Endodermal cell (in vitro differentiated cells): Measurements from ENCODE around the gene RALGAPA1. TPM values are rescaled to one million over a fixed set of nuclear protein-coding genes. Genes with fewer than 3 reads are reported as not detected.
"Not testable (repeated sequence)": the region's sequence is repeated elsewhere in the genome, so short reads cannot be mapped to it uniquely, and the experiment has no call there.

Experiments
- DNase-seq: peaks from one replicate; pipeline ENCODE4 v3.0.0-alpha.2; 2017
- H3K27ac ChIP-seq: 2 replicates; pipeline ENCODE4 v1.5.1; 2013; ENCODE audit warnings: mild to moderate bottlenecking, low read depth, low read length, moderate library complexity
- H3K27me3 ChIP-seq: 2 replicates; pipeline ENCODE4 v1.6.1; 2013; ENCODE audit warnings: mild to moderate bottlenecking, low read length, moderate library complexity; ENCODE audit not compliant: insufficient read depth, control insufficient read depth, poor library complexity, severe bottlenecking
- H3K36me3 ChIP-seq: 2 replicates; pipeline ENCODE4 v1.7.0; 2013; ENCODE audit warnings: mild to moderate bottlenecking, low read length, moderate library complexity; ENCODE audit not compliant: control insufficient read depth, insufficient read depth
- H3K4me1 ChIP-seq: one replicate; pipeline ENCODE4 v1.7.0; 2013; ENCODE audit warnings: low read length; ENCODE audit not compliant: control insufficient read depth, insufficient read depth
- H3K4me3 ChIP-seq: 2 replicates; pipeline ENCODE4 v1.5.1; 2013; ENCODE audit warnings: mild to moderate bottlenecking, low read length, moderate library complexity
- H3K9ac ChIP-seq: 2 replicates; pipeline ENCODE4 v1.6.1; 2013; ENCODE audit warnings: mild to moderate bottlenecking, low read length, moderate library complexity; ENCODE audit not compliant: poor library complexity, severe bottlenecking; ENCODE audit errors: extremely low read depth
- H3K9me3 ChIP-seq: 2 replicates; pipeline ENCODE4 v1.6.1; 2013; ENCODE audit warnings: mild to moderate bottlenecking, low read length, moderate library complexity; ENCODE audit not compliant: control insufficient read depth
- H3K27ac Mint-ChIP-seq: 2 replicates; pipeline ENCODE4 v1.8.0; 2020; ENCODE audit warnings: mixed read lengths
- H3K27me3 Mint-ChIP-seq: 2 replicates; pipeline ENCODE4 v1.8.0; 2021; ENCODE audit warnings: mild to moderate bottlenecking, mixed read lengths; ENCODE audit not compliant: insufficient read depth
- H3K36me3 Mint-ChIP-seq: 2 replicates; pipeline ENCODE4 v1.8.0; 2020; ENCODE audit warnings: low read depth, mixed read lengths
- H3K4me1 Mint-ChIP-seq: 2 replicates; pipeline ENCODE4 v1.8.0; 2020; ENCODE audit warnings: mixed read lengths
- H3K4me3 Mint-ChIP-seq: 2 replicates; pipeline ENCODE4 v1.8.0; 2020; ENCODE audit warnings: mild to moderate bottlenecking, moderate library complexity, mixed read lengths
- H3K9me3 Mint-ChIP-seq: 2 replicates; pipeline ENCODE4 v1.8.0; 2020; ENCODE audit warnings: mild to moderate bottlenecking, mixed read lengths
- WGBS, 2 experiments: methylation state at CpG; one replicate each; pipeline versions ENCODE4 v1.1.5 to v1.1.7; 2013; ENCODE audit warnings: missing lambda C conversion rate in 2 of 2, mixed read lengths in 1 of 2; ENCODE audit not compliant: insufficient coverage in 1 of 2, insufficient read length in 1 of 2; 5-methylcytosine and 5-hydroxymethylcytosine counted together
- total RNA-seq, 2 donors: library from RNA; stranded (reverse); fragmentation: NEBNext Ultra II Directional in 1 of 2; extraction: Animal tissue kit (Norgen Biotek cat#: 25700) in 1 of 2; gene quantifications; 2 replicates in 1 of 2; 3 replicates in 1 of 2; pipeline ENCODE4 v1.2.1, GENCODE V29; 2021
- TF ChIP-seq, protein P1 (sequence below): fragments of 200-600 bp; sonication (generic); conservative IDR thresholded peaks from 2 replicates; pipeline ENCODE4 v1.5.0; 2021; ENCODE audit warnings: antibody characterized with exemption, mild to moderate bottlenecking

Gene RALGAPA1
- total RNA-seq, 2 donors from 2014 or later = 31.2 to 36.3 TPM

DNA sequence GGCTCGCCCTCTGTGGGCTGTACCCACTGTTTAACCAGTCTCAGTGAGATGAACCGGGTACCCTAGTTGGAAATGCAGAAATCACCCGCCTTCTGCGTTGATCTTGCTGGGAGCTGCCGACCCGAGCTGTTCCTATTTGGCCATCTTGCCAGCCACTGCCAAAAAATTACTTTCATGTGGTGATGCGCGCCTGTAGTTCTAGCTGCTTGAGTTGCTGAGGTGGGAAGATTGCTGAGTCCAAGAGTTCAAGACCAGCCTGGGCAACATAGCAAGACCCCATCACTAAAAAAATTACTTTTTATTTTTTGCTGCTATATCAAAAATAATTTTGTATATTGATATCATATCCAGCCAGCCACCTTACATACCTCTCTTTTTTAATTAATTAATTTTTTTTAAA is 35.4 kb upstream of the RALGAPA1 start:
- Mint-ChIP-seq H3K4me1 (no peaks in the 10 kb centered on the region), H3K4me3 (no peak overlapping the region), H3K9me3 (peaks cover 30% of the 10 kb centered on the region), H3K36me3 (peaks cover 70% of the 10 kb centered on the region), H3K27me3 (no peaks in the 10 kb centered on the region), H3K27ac (no peak overlapping the region)
- Histone ChIP-seq H3K27me3 (no peaks in the 10 kb centered on the region), H3K4me3 (no peak overlapping the region), H3K4me1 (no peaks in the 10 kb centered on the region), H3K36me3 (peaks cover 37% of the 10 kb centered on the region), H3K9ac (no peak overlapping the region), H3K9me3 (peaks cover 17% of the 10 kb centered on the region), H3K27ac (no peak overlapping the region)
- WGBS, 2 experiments = 95 to 98% methylated on average over 6 to 8 of the region's 8 CpGs
- DNase-seq = no peak
- TF ChIP-seq, protein P1, sequence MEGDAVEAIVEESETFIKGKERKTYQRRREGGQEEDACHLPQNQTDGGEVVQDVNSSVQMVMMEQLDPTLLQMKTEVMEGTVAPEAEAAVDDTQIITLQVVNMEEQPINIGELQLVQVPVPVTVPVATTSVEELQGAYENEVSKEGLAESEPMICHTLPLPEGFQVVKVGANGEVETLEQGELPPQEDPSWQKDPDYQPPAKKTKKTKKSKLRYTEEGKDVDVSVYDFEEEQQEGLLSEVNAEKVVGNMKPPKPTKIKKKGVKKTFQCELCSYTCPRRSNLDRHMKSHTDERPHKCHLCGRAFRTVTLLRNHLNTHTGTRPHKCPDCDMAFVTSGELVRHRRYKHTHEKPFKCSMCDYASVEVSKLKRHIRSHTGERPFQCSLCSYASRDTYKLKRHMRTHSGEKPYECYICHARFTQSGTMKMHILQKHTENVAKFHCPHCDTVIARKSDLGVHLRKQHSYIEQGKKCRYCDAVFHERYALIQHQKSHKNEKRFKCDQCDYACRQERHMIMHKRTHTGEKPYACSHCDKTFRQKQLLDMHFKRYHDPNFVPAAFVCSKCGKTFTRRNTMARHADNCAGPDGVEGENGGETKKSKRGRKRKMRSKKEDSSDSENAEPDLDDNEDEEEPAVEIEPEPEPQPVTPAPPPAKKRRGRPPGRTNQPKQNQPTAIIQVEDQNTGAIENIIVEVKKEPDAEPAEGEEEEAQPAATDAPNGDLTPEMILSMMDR = no peak

DNA sequence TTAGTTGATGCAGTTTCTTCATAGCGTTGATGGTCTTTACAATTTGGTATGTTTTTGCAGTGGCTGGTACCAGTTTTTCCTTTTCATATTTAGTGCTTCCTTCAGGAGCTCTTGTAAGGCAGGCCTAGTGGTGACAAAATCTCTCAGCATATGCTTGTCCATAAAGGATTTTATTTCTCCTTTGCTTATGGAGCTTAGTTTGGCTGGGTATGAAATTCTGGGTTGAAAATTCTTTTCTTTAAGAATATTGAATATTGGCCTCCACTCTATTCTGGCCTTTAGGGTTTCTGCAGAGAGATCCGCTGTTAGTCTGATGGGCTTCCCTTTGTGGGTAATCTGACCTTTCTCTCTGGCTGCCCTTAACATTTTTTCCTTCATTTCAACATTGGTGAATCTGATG is 33.1 kb upstream of the RALGAPA1 start:
- H3K27me3 Mint-ChIP-seq, H3K4me3 ChIP-seq, H3K27me3 ChIP-seq, H3K9ac ChIP-seq, H3K4me1 ChIP-seq, H3K27ac Mint-ChIP-seq, H3K27ac ChIP-seq, DNase-seq, H3K4me3 Mint-ChIP-seq, H3K4me1 Mint-ChIP-seq: not testable (repeated sequence)
- H3K36me3 ChIP-seq = peaks cover 47% of the 10 kb centered on the region
- H3K9me3 ChIP-seq = peaks cover 26% of the 10 kb centered on the region
- 89% methylated on average over 2 of the region's 2 CpGs; no CpG with 5 or more reads in 1 of the 2 experiments for whole genome bisulfite sequencing, 2 experiments
- Mint-ChIP-seq H3K36me3 (peaks cover 84% of the 10 kb centered on the region), H3K9me3 (peaks cover 45% of the 10 kb centered on the region)

DNA sequence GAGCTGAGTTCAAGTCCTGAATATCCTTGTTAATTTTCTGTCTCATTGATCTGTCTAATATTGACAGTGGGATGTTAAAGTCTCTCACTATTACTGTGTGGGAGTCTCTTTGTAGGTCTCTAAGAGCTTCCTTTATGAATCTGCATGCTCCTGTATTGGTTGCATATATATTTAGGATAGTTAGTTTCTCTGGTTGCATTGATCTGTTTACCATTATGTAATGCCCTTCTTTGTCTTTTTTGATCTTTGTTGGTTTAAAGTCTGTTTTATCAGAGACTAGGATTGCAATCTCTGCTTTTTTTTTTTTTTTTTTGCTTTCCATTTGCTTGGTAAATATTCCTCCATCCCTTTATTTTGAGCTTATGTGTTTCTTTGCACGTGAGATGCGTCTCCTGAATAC is 32.6 kb upstream of the RALGAPA1 start:
- not testable (repeated sequence) for H3K9ac ChIP-seq, H3K4me1 Mint-ChIP-seq, H3K27ac ChIP-seq, H3K27me3 ChIP-seq, H3K4me3 Mint-ChIP-seq, H3K4me1 ChIP-seq, H3K27me3 Mint-ChIP-seq, DNase-seq, H3K4me3 ChIP-seq, H3K27ac Mint-ChIP-seq
- peaks cover 45% of the 10 kb centered on the region for H3K9me3 Mint-ChIP-seq
- peaks cover 26% of the 10 kb centered on the region for H3K9me3 ChIP-seq
- WGBS, 2 experiments = 96 to 100% methylated on average over 2 of the region's 2 CpGs
- H3K36me3 ChIP-seq = peaks cover 50% of the 10 kb centered on the region
- peaks cover 89% of the 10 kb centered on the region for H3K36me3 Mint-ChIP-seq

DNA sequence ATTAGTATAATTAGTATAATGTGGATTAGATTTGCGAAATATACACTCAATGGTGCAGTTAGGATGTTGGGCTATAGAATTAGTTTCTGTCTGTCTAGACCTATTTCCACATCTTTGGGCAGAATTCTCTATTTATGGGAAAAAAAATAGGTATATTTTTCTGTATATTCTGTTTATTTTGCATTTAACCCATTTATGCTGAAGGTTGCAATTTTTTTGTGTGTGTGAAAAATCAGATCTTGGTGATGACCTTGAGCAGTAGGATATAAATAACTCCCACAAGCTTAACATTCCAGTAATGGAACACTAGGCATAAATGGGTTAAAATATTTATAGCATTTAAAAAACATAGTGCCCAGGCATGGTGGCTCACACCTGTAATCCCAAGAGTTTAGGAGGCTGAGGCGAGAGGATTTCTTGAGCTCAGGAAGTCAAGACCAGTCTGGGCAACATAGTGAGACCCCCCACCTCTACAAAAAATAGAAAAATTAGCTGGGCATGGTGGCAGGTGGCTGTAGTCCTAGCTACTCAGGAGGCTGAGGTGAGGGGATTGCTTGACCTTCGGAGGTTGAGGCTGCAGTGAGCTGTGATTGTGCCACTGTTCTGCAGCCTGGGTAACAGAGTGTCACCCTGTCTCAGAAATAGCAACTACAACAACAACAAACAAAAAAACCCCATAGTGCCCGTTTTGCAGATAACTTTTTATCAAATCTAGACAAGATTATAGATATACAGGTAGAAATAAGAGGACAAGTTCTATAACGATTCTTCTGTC is 26.3 kb upstream of the RALGAPA1 start:
- no peak overlapping the region for H3K27ac ChIP-seq
- peaks cover 9% of the 10 kb centered on the region for H3K9me3 ChIP-seq
- no peaks in the 10 kb centered on the region for H3K27me3 ChIP-seq
- no peak overlapping the region for H3K9ac ChIP-seq
- no peaks in the 10 kb centered on the region for H3K4me1 ChIP-seq
- H3K9me3 Mint-ChIP-seq = peaks cover 22% of the 10 kb centered on the region
- H3K4me3 ChIP-seq = no peak overlapping the region
- H3K36me3 Mint-ChIP-seq = peaks cover 74% of the 10 kb centered on the region
- DNase-seq = no peak
- no peak overlapping the region for H3K27ac Mint-ChIP-seq
- 90 to 92% methylated on average over 2 to 4 of the region's 5 CpGs for WGBS, 2 experiments
- H3K36me3 ChIP-seq = peaks cover 63% of the 10 kb centered on the region
- no peak overlapping the region for H3K4me3 Mint-ChIP-seq
- TF ChIP-seq, protein P1 = no peak
- no peaks in the 10 kb centered on the region for H3K27me3 Mint-ChIP-seq
- H3K4me1 Mint-ChIP-seq = no peaks in the 10 kb centered on the region
